MCF 10A (cell line): ENCODE data around the gene AKTIP. TPM values are rescaled to one million over a fixed set of nuclear protein-coding genes. Genes with fewer than 3 reads are reported as not detected.

Experiments
- BruUV-seq: library from RNA; stranded (reverse); fragments of 400-500 nt; replicated peaks from 2 replicates; lab custom pipeline; 2021; lab: Mats Ljungman, UMichigan
- CTCF ChIA-PET: fragments of 300-600 bp; sonication (Branson Sonifier 250); formaldehyde crosslinking; extraction: SDS; loops from one replicate; lab custom pipeline; 2021; ENCODE audit warnings: antibody characterized with exemption, inconsistent platforms; lab: Yijun Ruan, JAX
- POLR2A ChIA-PET: fragments of 300-600, 350-650 bp; sonication (Branson Sonifier 250); formaldehyde crosslinking; extraction: SDS; loops from one replicate; lab custom pipeline; 2020; ENCODE audit warnings: antibody characterized with exemption, inconsistent platforms; lab: Yijun Ruan, JAX
- DNase-seq: peaks from one replicate; pipeline ENCODE4 v3.0.0-alpha.2; 2018; ENCODE audit not compliant: unreplicated experiment
- H3K27ac Mint-ChIP-seq: one replicate; pipeline ENCODE4 v1.8.0; 2022; ENCODE audit warnings: mild to moderate bottlenecking, low read depth, mixed read lengths; ENCODE audit not compliant: unreplicated experiment
- H3K27me3 Mint-ChIP-seq: one replicate; pipeline ENCODE4 v1.8.0; 2022; ENCODE audit warnings: mixed read lengths; ENCODE audit not compliant: insufficient read depth, unreplicated experiment
- H3K36me3 Mint-ChIP-seq: one replicate; pipeline ENCODE4 v1.8.0; 2022; ENCODE audit warnings: mild to moderate bottlenecking, moderate library complexity, mixed read lengths; ENCODE audit not compliant: insufficient read depth, unreplicated experiment
- H3K4me1 Mint-ChIP-seq: one replicate; pipeline ENCODE4 v1.8.0; 2022; ENCODE audit warnings: mixed read lengths; ENCODE audit not compliant: insufficient read depth, unreplicated experiment
- H3K4me3 Mint-ChIP-seq: one replicate; pipeline ENCODE4 v1.8.0; 2022; ENCODE audit warnings: mild to moderate bottlenecking, moderate library complexity, mixed read lengths; ENCODE audit not compliant: unreplicated experiment
- H3K9me3 Mint-ChIP-seq: one replicate; pipeline ENCODE4 v1.8.0; 2022; ENCODE audit warnings: mixed read lengths; ENCODE audit not compliant: unreplicated experiment
- CTCF ChIP-seq: fragments of 200-600 bp; IDR thresholded peaks from one replicate; pipeline ENCODE4 v1.8.0; 2022; ENCODE audit warnings: antibody characterized with exemption, mild to moderate bottlenecking; ENCODE audit not compliant: unreplicated experiment
- intact Hi-C: fragments of 100-400 bp; cut with micrococcal nuclease; formaldehyde crosslinking; loops from 2 replicates; pipeline ENCODE4 v1.14.1; 2022
- total RNA-seq: library from RNA; stranded (reverse); gene quantifications from 2 replicates; pipeline ENCODE4 v1.2.3, GENCODE V29; 2022

AKTIP gene
- total RNA-seq, 1 experiment from 2014 or later: 30.3 TPM

GRCh38 chr16:53529513-53529912 is 26.5 kb upstream of the AKTIP start:
- Mint-ChIP-seq H3K36me3 (no peaks in the 10 kb centered on the region), H3K27me3 (no peaks in the 10 kb centered on the region), H3K27ac (no peak overlapping the region), H3K9me3 (peaks cover 11% of the 10 kb centered on the region), H3K4me3 (no peak overlapping the region), H3K4me1 (no peaks in the 10 kb centered on the region)
- POLR2A ChIA-PET: no interaction called here
- intact Hi-C loops: no loop called here
- no peak for DNase-seq
- CTCF ChIA-PET: interaction anchor here (0.6 to 1.0 kb wide), 2 partner anchors 20 to 488 kb away, joined by 3 to 4 read pairs; no protein-coding TSS in a partner anchor
- BruUV-seq: no TSS peak
- TF ChIP-seq CTCF: no peak

- POLR2A ChIA-PET: no interaction called here
Measured at GRCh38 chr16:53528797-53529196, 25.8 kb upstream of the AKTIP start.

GRCh38 chr16:53523971-53524548 is 21.1 kb upstream of the AKTIP start:
- ChIA-PET CTCF (interaction anchor here (0.7 to 1.1 kb wide), 3 partner anchors 13 to 1510 kb away, joined by 3 to 4 read pairs (median 3); no protein-coding TSS in a partner anchor), POLR2A (interaction anchor here (0.6 kb wide), 1 partner anchor 812 kb away, joined by 3 read pairs; no protein-coding TSS in a partner anchor)
- intact Hi-C loops: no loop called here
- Mint-ChIP-seq H3K27me3 (no peaks in the 10 kb centered on the region), H3K27ac (no peak overlapping the region), H3K36me3 (no peaks in the 10 kb centered on the region), H3K4me3 (no peak overlapping the region), H3K9me3 (no peaks in the 10 kb centered on the region), H3K4me1 (no peaks in the 10 kb centered on the region)
- BruUV-seq: no TSS peak
- TF ChIP-seq CTCF: no peak
- no peak for DNase-seq

More at GRCh38 chr16:53528797-53529196, 25.8 kb upstream of the AKTIP start:
- intact Hi-C loops: no loop called here
- Mint-ChIP-seq H3K36me3 (no peaks in the 10 kb centered on the region), H3K27ac (no peak overlapping the region), H3K9me3 (peaks cover 11% of the 10 kb centered on the region), H3K4me3 (no peak overlapping the region), H3K27me3 (no peaks in the 10 kb centered on the region), H3K4me1 (no peaks in the 10 kb centered on the region)
- BruUV-seq: no TSS peak
- no peak for TF ChIP-seq CTCF
- CTCF ChIA-PET: no interaction called here
- no peak for DNase-seq

GRCh38 chr16:53523126-53523804 is 20.3 kb upstream of the AKTIP start:
- CTCF ChIA-PET: interaction anchor here (0.6 to 1.1 kb wide), 5 partner anchors 12 to 1511 kb away, joined by 3 to 4 read pairs (median 3); no protein-coding TSS in a partner anchor
- no peaks in the 10 kb centered on the region for H3K4me1 Mint-ChIP-seq
- intact Hi-C loops: no loop called here
- H3K27me3 Mint-ChIP-seq: no peaks in the 10 kb centered on the region
- TF ChIP-seq CTCF: no peak
- no peaks in the 10 kb centered on the region for H3K9me3 Mint-ChIP-seq
- POLR2A ChIA-PET: no interaction called here
- no peak overlapping the region for H3K4me3 Mint-ChIP-seq
- BruUV-seq: no TSS peak
- H3K36me3 Mint-ChIP-seq: no peaks in the 10 kb centered on the region
- DNase-seq: no peak
- H3K27ac Mint-ChIP-seq: no peak overlapping the region
